Pancreas (tissue), 10 donors: Measurements from ENCODE around the gene SGO1. TPM values are rescaled to one million over a fixed set of nuclear protein-coding genes. Genes with fewer than 3 reads are reported as not detected.
"Not testable (repeated sequence)": the region's sequence is repeated elsewhere in the genome, so short reads cannot be mapped to it uniquely, and the experiment has no call there.

ENCODE experiments used
- ATAC-seq, 4 donors: fragments of 200-7000 bp; cut with Tn5 transposase; one replicate each; pipeline versions ENCODE4 v1.8.0 to v1.9.1; 2020; ENCODE audit warnings: mild to moderate bottlenecking in 4 of 4, moderate library complexity in 4 of 4
- DNase-seq, 6 donors: peaks; one replicate each; pipeline ENCODE4 v3.0.0-alpha.2; 2020
- FAIRE-seq: peaks from 2 replicates; lab custom pipeline; 2012; peaks lifted over from hg19 to GRCh38; lab: Jason Lieb, UNC
- H3K27ac ChIP-seq, 4 donors: fragments of 200-600 bp; sonication (generic); 1 replicate in 3 of 4; 2 replicates in 1 of 4; pipeline versions ENCODE4 v1.5.0 to v1.8.0; 2020
- H3K27me3 ChIP-seq, 4 donors: fragments of 200-600 bp; one replicate each; pipeline ENCODE4 v1.8.0; 2021
- H3K36me3 ChIP-seq, 3 donors: fragments of 200-600 bp; sonication (generic) in 1 of 3; one replicate each; pipeline versions ENCODE4 v1.5.0 to v1.8.0; 2020 to 2021
- H3K4me1 ChIP-seq, 3 donors: fragments of 200-600 bp; one replicate each; pipeline ENCODE4 v1.8.0; 2021
- H3K4me3 ChIP-seq, 4 donors: fragments of 200-600 bp; sonication (generic) in 2 of 4; one replicate each; pipeline versions ENCODE4 v1.5.0 to v1.8.0; 2020 to 2021
- H3K9me3 ChIP-seq, 4 donors: fragments of 200-600 bp; one replicate each; pipeline ENCODE4 v1.8.0; 2021
- WGBS, 2 donors: extraction: QIAGEN DNeasy Blood & Tissue Kit; methylation state at CpG; one replicate each; pipeline ENCODE4 v1.1.7; 2013; 5-methylcytosine and 5-hydroxymethylcytosine counted together
- intact Hi-C, 3 donors: fragments of 100-400 bp; cut with DNase I; formaldehyde crosslinking; loops; one replicate each; pipeline versions ENCODE4 v1.11.1 to v1.14.2; 2022
- polyA plus RNA-seq, 2 donors: library from polyadenylated mRNA; stranded (reverse); fragments of 200-250 nt; gene quantifications; one replicate each; pipeline ENCODE4 v1.2.3, GENCODE V29; 2013
- total RNA-seq, 6 donors: library from RNA; stranded (reverse); fragmentation: NEBNext Ultra II Directional in 4 of 6; extraction: Animal tissue kit (Norgen Biotek cat#: 25700) in 4 of 6; gene quantifications; one replicate each; pipeline versions ENCODE4 v1.2.1 to v1.2.4, GENCODE V29; 2021 to 2023
- TF ChIP-seq, protein P1 (sequence below), 4 donors: fragments of 200-600 bp; sonication (generic) in 3 of 4; IDR thresholded peaks; one replicate each; pipeline versions ENCODE4 v1.5.0 to v1.8.0; 2021; ENCODE audit warnings: antibody characterized with exemption in 4 of 4
- donor health status: healthy with polysubstance abuse.
- donor health status: DM: no; HTN: no; CAD: no; lungs with moderate emphysema.
- donor health status: DM: no; HTN: no; CAD: no.
- donor health status: control.
- donor health status: control.
- donor health status: Bipolar disorder and iron deficiency.
- donor health status: DM: yes; HTN: yes; CAD: no.
- donor health status: DM: no; HTN: no; CAD: no.
- donor health status: DM: no; HTN: no; CAD: no.
- donor health status: DM: yes; HTN: yes; CAD: no.

The SGO1 gene
- total and polyA plus RNA-seq, 8 donors: 0.09 to 0.69 (median 0.17) TPM; not detected in 2

DNA sequence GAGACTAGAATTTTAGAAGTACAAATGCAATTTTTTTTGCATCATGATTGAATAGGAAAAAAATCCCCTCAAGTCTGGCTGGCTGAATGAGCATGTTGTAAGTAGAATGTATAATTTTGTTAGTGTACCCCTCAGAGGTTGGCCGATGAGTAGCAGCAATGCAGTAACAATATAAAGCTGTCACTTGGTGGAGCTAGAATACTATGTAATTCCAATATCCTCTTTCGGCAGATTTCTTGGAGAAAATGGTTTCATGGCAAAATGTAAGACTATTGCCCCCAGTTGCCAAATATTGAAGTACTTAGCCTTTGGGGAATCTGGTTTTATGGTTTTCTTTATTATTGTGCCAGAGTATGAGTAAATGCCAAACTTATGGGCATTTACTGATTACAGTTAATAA lies 39.8 kb upstream of the SGO1 start:
- 12 to 13% methylated on average over 2 of the region's 2 CpGs for WGBS, 2 donors
- intact Hi-C loops: no loop called here
- ATAC-seq: peak; percentile 70 to 91 (median 89)
- Histone ChIP-seq H3K4me3 (no peak overlapping the region), H3K9me3 (no peaks in the 10 kb centered on the region), H3K36me3 (no peaks in the 10 kb centered on the region), H3K4me1 (peaks cover 0 to 5% (median 0%) of the 10 kb centered on the region in 3 donors), H3K27me3 (no peaks in the 10 kb centered on the region), H3K27ac (no peak overlapping the region)
- FAIRE-seq: no peak
- DNase-seq: no peak
- TF ChIP-seq, protein P1, sequence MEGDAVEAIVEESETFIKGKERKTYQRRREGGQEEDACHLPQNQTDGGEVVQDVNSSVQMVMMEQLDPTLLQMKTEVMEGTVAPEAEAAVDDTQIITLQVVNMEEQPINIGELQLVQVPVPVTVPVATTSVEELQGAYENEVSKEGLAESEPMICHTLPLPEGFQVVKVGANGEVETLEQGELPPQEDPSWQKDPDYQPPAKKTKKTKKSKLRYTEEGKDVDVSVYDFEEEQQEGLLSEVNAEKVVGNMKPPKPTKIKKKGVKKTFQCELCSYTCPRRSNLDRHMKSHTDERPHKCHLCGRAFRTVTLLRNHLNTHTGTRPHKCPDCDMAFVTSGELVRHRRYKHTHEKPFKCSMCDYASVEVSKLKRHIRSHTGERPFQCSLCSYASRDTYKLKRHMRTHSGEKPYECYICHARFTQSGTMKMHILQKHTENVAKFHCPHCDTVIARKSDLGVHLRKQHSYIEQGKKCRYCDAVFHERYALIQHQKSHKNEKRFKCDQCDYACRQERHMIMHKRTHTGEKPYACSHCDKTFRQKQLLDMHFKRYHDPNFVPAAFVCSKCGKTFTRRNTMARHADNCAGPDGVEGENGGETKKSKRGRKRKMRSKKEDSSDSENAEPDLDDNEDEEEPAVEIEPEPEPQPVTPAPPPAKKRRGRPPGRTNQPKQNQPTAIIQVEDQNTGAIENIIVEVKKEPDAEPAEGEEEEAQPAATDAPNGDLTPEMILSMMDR (IDR thresholded peaks at IDR 0.05): peak in 3 of 4 donors; percentile 19 to 34 (median 29)

DNA sequence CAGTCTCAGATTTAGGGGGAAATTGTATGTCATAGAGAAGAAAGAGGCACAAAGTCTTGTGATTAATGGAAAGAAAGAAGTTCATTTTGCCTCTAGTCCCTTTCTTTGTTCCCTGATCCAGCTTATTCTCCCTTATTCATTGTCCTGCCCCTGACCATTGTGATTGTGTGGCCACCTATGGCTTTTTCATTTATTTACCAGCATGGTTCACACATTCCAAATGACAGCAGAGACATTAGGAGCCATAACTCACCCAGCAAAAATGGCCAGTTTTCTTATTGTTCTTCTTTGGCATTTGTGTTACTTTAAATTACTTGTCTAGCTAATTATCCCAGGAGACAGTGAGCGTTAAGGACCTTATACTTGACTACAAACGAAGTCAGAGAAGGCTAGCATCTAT lies 36.3 kb upstream of the SGO1 start:
- Histone ChIP-seq H3K27me3 (no peaks in the 10 kb centered on the region), H3K9me3 (no peaks in the 10 kb centered on the region), H3K4me1 (peaks cover 0 to 5% (median 0%) of the 10 kb centered on the region in 3 donors), H3K27ac (no peak overlapping the region), H3K36me3 (no peaks in the 10 kb centered on the region), H3K4me3 (no peak overlapping the region)
- WGBS, 2 donors: 72 to 74% methylated on average over 2 of the region's 2 CpGs
- ATAC-seq: no peak
- FAIRE-seq: no peak
- DNase-seq: no peak
- intact Hi-C loops: no loop called here
- TF ChIP-seq, protein P1 (IDR thresholded peaks at IDR 0.05): no peak

DNA sequence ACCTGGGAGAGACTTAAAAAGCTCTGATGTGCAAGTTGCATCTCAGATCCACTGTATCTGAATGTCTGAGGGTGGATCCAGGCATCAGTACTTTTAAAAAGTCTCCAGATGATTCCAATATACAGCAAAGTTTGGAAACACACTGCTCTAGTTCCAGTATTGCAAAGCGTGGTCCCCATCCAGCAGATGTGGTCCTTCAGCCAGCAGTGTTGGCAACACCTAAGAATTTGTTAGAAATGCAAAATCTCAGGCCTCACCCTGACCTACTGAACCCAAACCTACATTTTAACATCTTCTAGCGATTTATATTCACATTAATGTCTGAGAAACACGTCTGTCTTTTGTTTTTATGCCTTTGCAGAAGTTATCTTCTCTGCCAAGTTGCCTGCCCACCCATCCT lies 32.2 kb upstream of the SGO1 start:
- no peaks in the 10 kb centered on the region for H3K36me3 ChIP-seq
- no peaks in the 10 kb centered on the region for H3K9me3 ChIP-seq
- ATAC-seq: no peak
- no peak for DNase-seq
- intact Hi-C loops: no loop called here
- H3K4me3 ChIP-seq: no peak overlapping the region
- no peaks in the 10 kb centered on the region for H3K27me3 ChIP-seq
- no peaks in the 10 kb centered on the region for H3K4me1 ChIP-seq
- H3K27ac ChIP-seq: no peak overlapping the region
- no peak for FAIRE-seq
- TF ChIP-seq, protein P1 (IDR thresholded peaks at IDR 0.05): no peak
- 47 to 71% methylated on average over 3 of the region's 3 CpGs for WGBS, 2 donors

DNA sequence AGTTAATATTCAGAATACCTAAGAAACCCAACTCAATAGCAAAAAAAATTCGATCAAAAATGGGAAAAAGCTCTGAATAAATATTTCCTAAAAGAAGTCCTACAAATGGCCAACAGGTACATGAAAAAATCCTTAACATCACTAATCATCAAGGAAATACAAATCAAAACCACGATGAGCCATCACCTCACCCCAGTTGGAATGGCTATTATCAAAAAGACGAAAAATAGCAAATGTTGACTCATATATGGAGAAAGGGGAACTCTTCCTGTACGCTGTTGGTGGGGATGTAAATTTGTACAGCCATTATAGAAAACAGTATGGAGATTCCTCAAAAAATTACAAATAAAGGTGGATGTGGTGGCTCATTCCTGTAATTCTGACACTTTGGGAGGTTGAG lies 29.6 kb upstream of the SGO1 start:
- DNase-seq (no peak), FAIRE-seq (no peak), ATAC-seq (no peak)
- Histone ChIP-seq H3K4me3 (no peak overlapping the region), H3K27ac (no peak overlapping the region), H3K9me3 (no peaks in the 10 kb centered on the region), H3K4me1 (no peaks in the 10 kb centered on the region), H3K27me3 (no peaks in the 10 kb centered on the region), H3K36me3 (no peaks in the 10 kb centered on the region)
- 85 to 91% methylated on average over 4 of the region's 4 CpGs for WGBS, 2 donors
- intact Hi-C loops: no loop called here
- TF ChIP-seq, protein P1 (IDR thresholded peaks at IDR 0.05): no peak

DNA sequence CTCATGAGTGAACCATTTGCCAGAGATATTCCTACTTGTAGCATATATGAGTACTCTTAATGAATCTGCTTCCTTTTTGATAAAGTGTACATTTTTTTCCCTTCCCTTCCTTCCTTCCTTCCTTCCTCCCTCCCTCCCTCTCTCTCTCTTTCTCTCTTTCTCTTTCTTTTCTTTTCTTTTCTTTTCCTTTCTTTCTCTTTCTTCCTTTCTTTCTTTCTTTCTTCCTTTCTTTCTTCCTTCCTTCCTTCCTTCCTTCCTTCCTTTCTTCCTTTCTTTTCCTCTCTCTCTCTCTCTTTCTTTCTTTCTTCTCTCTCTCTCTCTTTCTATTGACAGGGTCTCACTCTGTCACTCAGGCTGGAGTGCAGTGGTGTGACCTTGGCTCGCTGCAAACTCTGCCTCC lies 27.5 kb upstream of the SGO1 start:
- H3K36me3 ChIP-seq, H3K27me3 ChIP-seq, H3K27ac ChIP-seq, FAIRE-seq, H3K4me1 ChIP-seq, ATAC-seq, DNase-seq, intact Hi-C loops, H3K9me3 ChIP-seq, H3K4me3 ChIP-seq: not testable (repeated sequence)
- WGBS, 2 donors: 87 to 100% methylated on average over 1 of the region's 1 CpG

DNA sequence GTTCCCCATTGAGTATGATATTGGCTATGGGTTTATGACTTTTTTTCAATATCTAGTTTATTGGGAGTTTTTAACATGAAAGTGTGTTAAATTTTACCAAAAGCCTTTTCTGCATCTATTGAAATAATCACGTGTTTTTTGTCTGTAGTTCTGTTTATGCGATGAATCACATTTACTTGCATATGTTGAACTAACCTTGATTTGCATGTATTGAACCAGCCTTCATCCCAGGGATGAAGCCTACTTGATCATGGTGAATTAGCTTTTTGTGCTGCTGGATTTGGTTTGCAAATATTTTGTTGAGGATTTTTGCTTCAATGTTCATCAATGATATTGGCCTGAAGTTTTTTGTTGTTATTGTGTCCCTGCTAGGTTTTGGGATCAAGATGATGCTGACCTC lies 21.9 kb upstream of the SGO1 start:
- not testable (repeated sequence) for ATAC-seq
- 75 to 78% methylated on average over 2 of the region's 2 CpGs for WGBS, 2 donors

DNA sequence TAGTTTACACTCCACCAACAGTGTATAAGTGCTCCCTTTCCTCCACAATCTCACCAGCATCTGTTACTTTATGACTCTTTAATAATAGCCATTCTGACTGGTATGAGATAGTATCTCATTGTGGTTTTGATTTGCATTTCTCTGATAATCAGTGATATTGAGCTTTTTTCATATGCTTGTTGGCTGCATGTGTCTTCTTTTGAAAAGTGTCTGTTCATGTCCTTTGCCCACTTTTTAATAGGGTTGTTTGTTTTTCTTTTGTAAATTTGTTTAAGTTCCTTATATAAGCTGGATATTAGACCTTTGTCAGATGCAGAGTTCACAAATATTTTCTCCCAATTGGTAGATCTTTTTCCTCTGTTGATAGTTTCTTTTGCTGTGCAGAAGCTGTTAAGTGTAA lies 19.9 kb upstream of the SGO1 start:
- FAIRE-seq, intact Hi-C loops, H3K9me3 ChIP-seq, H3K27me3 ChIP-seq, ATAC-seq, DNase-seq, H3K27ac ChIP-seq, H3K36me3 ChIP-seq, H3K4me1 ChIP-seq, H3K4me3 ChIP-seq: not testable (repeated sequence)

More for the DNA sequence above, 21.9 kb upstream of the SGO1 start:
- H3K27ac ChIP-seq, H3K27me3 ChIP-seq, FAIRE-seq, H3K9me3 ChIP-seq, H3K4me1 ChIP-seq, intact Hi-C loops, H3K4me3 ChIP-seq, DNase-seq, H3K36me3 ChIP-seq: not testable (repeated sequence)
